ENCODE results near the gene TACR1.

- TF ChIP-seq CTCF (IDR thresholded peaks at IDR 0.05) (no peak), POLR2A (IDR thresholded peaks at IDR 0.05) (no peak), EP300 (IDR thresholded peaks at IDR 0.05; ENCODE audit: low read depth) (no peak), POLR2AphosphoS5 (IDR thresholded peaks at IDR 0.05) (no peak)
Measured at GRCh38 chr2:74999468-74999867, 199.9 kb downstream of the TACR1 start.
